GM10248 (cell line): ENCODE results near the gene NHERF1.

Experiments
- CTCF ChIA-PET: fragments of 300-600 bp; sonication (Branson Sonifier 250); formaldehyde crosslinking; extraction: SDS; loops from one replicate; lab custom pipeline; 2021; ENCODE audit warnings: antibody characterized with exemption; lab: Yijun Ruan, JAX
- POLR2A ChIA-PET: fragments of 350-650 bp; sonication (Branson Sonifier 250); formaldehyde crosslinking; extraction: SDS; loops from one replicate; lab custom pipeline; 2020; ENCODE audit warnings: antibody characterized with exemption; lab: Yijun Ruan, JAX
- DNase-seq: peaks from one replicate; pipeline ENCODE4 v3.0.0; 2012; ENCODE audit errors: extremely low spot score
- CTCF ChIP-seq: IDR thresholded peaks from 2 replicates; pipeline ENCODE4 v1.5.1; 2012; ENCODE audit warnings: mild to moderate bottlenecking, low read depth; ENCODE audit errors: extremely low read depth, missing control alignments, control extremely low read depth

NHERF1 gene

DNA sequence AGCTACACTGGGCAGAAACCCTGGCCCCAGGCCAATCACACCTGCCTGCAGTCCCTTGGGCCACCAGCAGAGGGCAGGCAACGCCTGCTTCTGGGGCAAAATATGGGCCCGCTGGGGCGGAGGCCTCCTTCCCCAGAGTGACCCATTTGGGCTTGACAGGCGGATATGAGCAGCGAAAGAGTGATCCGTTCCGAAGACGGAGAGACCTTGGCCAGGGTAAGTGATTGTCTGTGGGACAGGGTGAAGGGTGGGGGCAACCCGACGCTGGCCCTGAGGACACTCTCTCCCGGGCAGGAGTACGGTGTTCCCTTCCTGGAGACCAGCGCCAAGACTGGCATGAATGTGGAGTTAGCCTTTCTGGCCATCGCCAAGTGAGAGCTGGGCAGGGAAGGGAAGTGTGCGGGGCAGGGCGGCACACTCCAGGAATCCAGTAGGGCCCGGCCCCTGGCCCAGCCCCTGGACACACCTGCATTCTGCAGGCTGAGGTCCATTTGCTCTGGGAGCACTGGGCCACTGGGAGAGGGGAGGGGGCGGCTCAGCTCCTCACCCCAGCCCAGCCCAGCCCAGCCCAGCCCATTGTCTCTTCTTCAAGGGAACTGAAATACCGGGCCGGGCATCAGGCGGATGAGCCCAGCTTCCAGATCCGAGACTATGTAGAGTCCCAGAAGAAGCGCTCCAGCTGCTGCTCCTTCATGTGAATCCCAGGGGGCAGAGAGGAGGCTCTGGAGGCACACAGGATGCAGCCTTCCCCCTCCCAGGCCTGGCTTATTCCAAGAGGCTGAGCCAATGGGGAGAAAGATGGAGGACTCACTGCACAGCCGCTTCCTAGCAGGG lies 3.5 kb upstream of the NHERF1 start:
- POLR2A ChIA-PET, result no interaction called here

GRCh38 chr17:74745548-74746177 lies 2.8 kb upstream of the NHERF1 start:
- ChIA-PET POLR2A (no interaction called here), CTCF (interaction anchor here (0.7 to 4.4 kb wide), 25 partner anchors 8 to 216 kb away, joined by 3 to 88 read pairs (median 6); partner anchors contain the start of genes FDXR, NAT9 and RAB37)
- TF ChIP-seq CTCF, result no peak
- no peak for DNase-seq

More for the DNA sequence above, 3.5 kb upstream of the NHERF1 start:
- CTCF ChIA-PET, result interaction anchor here (0.6 to 4.4 kb wide), 31 partner anchors 8 to 217 kb away, joined by 3 to 88 read pairs (median 4); partner anchors contain the start of genes FDXR, NAT9 and RAB37
- DNase-seq, result peak; percentile 79
- TF ChIP-seq CTCF, result peak; percentile 99

- POLR2A ChIA-PET, result no interaction called here
- TF ChIP-seq CTCF, result no peak
Measured at GRCh38 chr17:74746376-74746775, 2.1 kb upstream of the NHERF1 start.

GRCh38 chr17:74746922-74747321 lies 1.5 kb upstream of the NHERF1 start:
- ChIA-PET CTCF (interaction anchor here (3.2 to 4.4 kb wide), 8 partner anchors 10 to 215 kb away, joined by 12 to 88 read pairs (median 27); partner anchors contain the start of genes NAT9 and RAB37), POLR2A (interaction anchor here (1.5 kb wide), 1 partner anchor 15 kb away, joined by 4 read pairs; no protein-coding TSS in a partner anchor)
- no peak for DNase-seq
- no peak for TF ChIP-seq CTCF

More at GRCh38 chr17:74746376-74746775, 2.1 kb upstream of the NHERF1 start:
- no peak for DNase-seq
- CTCF ChIA-PET, result interaction anchor here (0.7 to 4.4 kb wide), 13 partner anchors 9 to 215 kb away, joined by 3 to 88 read pairs (median 13); partner anchors contain the start of genes NAT9 and RAB37

GRCh38 chr17:74748279-74748528 lies 224 bp upstream of the NHERF1 start:
- no peak for TF ChIP-seq CTCF
- POLR2A ChIA-PET, result interaction anchor here (1.5 kb wide), 1 partner anchor 13 kb away, joined by 4 read pairs; no protein-coding TSS in a partner anchor
- no peak for DNase-seq
- CTCF ChIA-PET, result interaction anchor here (1.2 to 4.4 kb wide), 2 partner anchors 11 to 91 kb away, joined by 5 to 47 read pairs; partner anchors contain the start of gene RAB37
